ENCODE measurements around the gene CDC42EP2.

CDC42EP2 gene

GRCh38 chr11:65308281-65308891 lies 6.3 kb upstream of the CDC42EP2 start:
- TF ChIP-seq NFIC (IDR thresholded peaks at IDR 0.05) = peak; percentile 38; the same call in 1 of the 2 replicates
- no peak for TF ChIP-seq MAX (IDR thresholded peaks at IDR 0.05)

- TF ChIP-seq CREB1 (IDR thresholded peaks at IDR 0.05; ENCODE audit: low read depth) = no peak
- TF ChIP-seq EP300 (IDR thresholded peaks at IDR 0.05; ENCODE audit: borderline replicate concordance) = no peak
- no peak for TF ChIP-seq NFIC (IDR thresholded peaks at IDR 0.05)
- TF ChIP-seq REST (IDR thresholded peaks at IDR 0.05; ENCODE audit: low read depth) = no peak
- TF ChIP-seq TEAD4 (IDR thresholded peaks at IDR 0.05) = no peak
- TF ChIP-seq MAX (IDR thresholded peaks at IDR 0.05) = no peak
Observed at GRCh38 chr11:65309006-65309405, 5.7 kb upstream of the CDC42EP2 start.

GRCh38 chr11:65310215-65310614 lies 4.5 kb upstream of the CDC42EP2 start:
- TF ChIP-seq TEAD4 (IDR thresholded peaks at IDR 0.05) (no peak), CREB1 (IDR thresholded peaks at IDR 0.05; ENCODE audit: low read depth) (no peak), FOXM1 (IDR thresholded peaks at IDR 0.05; ENCODE audit: borderline replicate concordance, low read depth) (no peak), REST (IDR thresholded peaks at IDR 0.05; ENCODE audit: low read depth) (no peak), USF1 (IDR thresholded peaks at IDR 0.05) (no peak), RAD21 (IDR thresholded peaks at IDR 0.05; ENCODE audit: low read depth) (no peak), TAF1 (IDR thresholded peaks at IDR 0.05; ENCODE audit: low read depth) (no peak), MAX (IDR thresholded peaks at IDR 0.05) (no peak), ZBTB7A (IDR thresholded peaks at IDR 0.05; ENCODE audit: low read depth) (no peak), YY1 (IDR thresholded peaks at IDR 0.05; ENCODE audit: low read depth) (no peak), EP300 (IDR thresholded peaks at IDR 0.05; ENCODE audit: borderline replicate concordance) (no peak), CEBPB (IDR thresholded peaks at IDR 0.05) (no peak), NFIC (IDR thresholded peaks at IDR 0.05) (no peak)

- TF ChIP-seq MAX (IDR thresholded peaks at IDR 0.05) = no peak
- no peak for TF ChIP-seq FOXM1 (IDR thresholded peaks at IDR 0.05; ENCODE audit: borderline replicate concordance, low read depth)
- no peak for TF ChIP-seq RAD21 (IDR thresholded peaks at IDR 0.05; ENCODE audit: low read depth)
- TF ChIP-seq YY1 (IDR thresholded peaks at IDR 0.05; ENCODE audit: low read depth) = no peak
- TF ChIP-seq CEBPB (IDR thresholded peaks at IDR 0.05) = no peak
- TF ChIP-seq TAF1 (IDR thresholded peaks at IDR 0.05; ENCODE audit: low read depth) = no peak
- no peak for TF ChIP-seq REST (IDR thresholded peaks at IDR 0.05; ENCODE audit: low read depth)
- TF ChIP-seq USF1 (IDR thresholded peaks at IDR 0.05) = no peak
- no peak for TF ChIP-seq TEAD4 (IDR thresholded peaks at IDR 0.05)
- TF ChIP-seq EP300 (IDR thresholded peaks at IDR 0.05; ENCODE audit: borderline replicate concordance) = no peak
- TF ChIP-seq CREB1 (IDR thresholded peaks at IDR 0.05; ENCODE audit: low read depth) = no peak
- no peak for TF ChIP-seq TCF12 (IDR thresholded peaks at IDR 0.05; ENCODE audit: low read depth)
- no peak for TF ChIP-seq ZBTB7A (IDR thresholded peaks at IDR 0.05; ENCODE audit: low read depth)
- TF ChIP-seq NFIC (IDR thresholded peaks at IDR 0.05) = no peak
- no peak for TF ChIP-seq EGR1 (IDR thresholded peaks at IDR 0.05)
Observed at GRCh38 chr11:65310736-65311135, 3.9 kb upstream of the CDC42EP2 start.

Data from Ishikawa (cell line).